IPS DF 4.7 (cell line): Measurements from ENCODE around the gene EYA2.

Source experiments
- DNase-seq: peaks from one replicate; pipeline ENCODE4 v3.0.0-alpha.2; 2013; ENCODE audit warnings: low spot score; ENCODE audit errors: extremely low read depth

The EYA2 gene

GRCh38 chr20:47136782-47137181, 242.1 kb downstream of the EYA2 start:
- no peak for DNase-seq

- no peak for DNase-seq
Measured at GRCh38 chr20:47137231-47137870, 242.7 kb downstream of the EYA2 start.

GRCh38 chr20:47139934-47140535, 245.4 kb downstream of the EYA2 start:
- DNase-seq, result no peak

GRCh38 chr20:47141350-47141921, 246.8 kb downstream of the EYA2 start:
- DNase-seq, result no peak

GRCh38 chr20:47141941-47142773, 247.5 kb downstream of the EYA2 start:
- no peak for DNase-seq

GRCh38 chr20:47142774-47143170, 248.1 kb downstream of the EYA2 start:
- no peak for DNase-seq

- no peak for DNase-seq
Measured at GRCh38 chr20:47143657-47144056, 249.0 kb downstream of the EYA2 start.

- DNase-seq, result no peak
Measured at GRCh38 chr20:47144463-47144862, 249.8 kb downstream of the EYA2 start.

GRCh38 chr20:47146686-47147085, 252.0 kb downstream of the EYA2 start:
- DNase-seq, result no peak

GRCh38 chr20:47148059-47148458, 253.4 kb downstream of the EYA2 start:
- no peak for DNase-seq

GRCh38 chr20:47149939-47150338, 255.3 kb downstream of the EYA2 start:
- DNase-seq, result no peak

GRCh38 chr20:47150403-47151152, 255.9 kb downstream of the EYA2 start:
- DNase-seq, result peak; percentile 82

GRCh38 chr20:47152068-47152467, 257.4 kb downstream of the EYA2 start:
- no peak for DNase-seq

- DNase-seq, result no peak
Measured at GRCh38 chr20:47154089-47154488, 259.4 kb downstream of the EYA2 start.

GRCh38 chr20:47156301-47157137, 261.9 kb downstream of the EYA2 start:
- no peak for DNase-seq

- DNase-seq, result no peak
Measured at GRCh38 chr20:47159166-47159565, 264.5 kb downstream of the EYA2 start.

- no peak for DNase-seq
Measured at GRCh38 chr20:47160240-47160639, 265.6 kb downstream of the EYA2 start.

GRCh38 chr20:47160992-47161391, 266.3 kb downstream of the EYA2 start:
- DNase-seq, result no peak

GRCh38 chr20:47161411-47161810, 266.8 kb downstream of the EYA2 start:
- DNase-seq, result no peak

GRCh38 chr20:47164140-47164539, 269.5 kb downstream of the EYA2 start:
- DNase-seq, result no peak
